IMR-90 (cell line): Measurements from ENCODE around the gene RUFY4. TPM values are rescaled to one million over a fixed set of nuclear protein-coding genes. Genes with fewer than 3 reads are reported as not detected.
A peak's percentile ranks its signal among the peaks of the same experiment; 100 is the strongest.

Experiments
- ATAC-seq: fragments of 200-7000 bp; cut with Tn5 transposase; 2 replicates; pipeline ENCODE4 v1.9.1; 2020; ENCODE audit warnings: low read depth, mild to moderate bottlenecking, moderate library complexity
- BruUV-seq: library from RNA; stranded (reverse); fragments of 400-500 nt; replicated peaks from 2 replicates; lab custom pipeline; 2021; lab: Mats Ljungman, UMichigan
- CTCF ChIA-PET: fragments of 300-600 bp; formaldehyde crosslinking; extraction: SDS; loops from one replicate; lab custom pipeline; 2021; ENCODE audit warnings: antibody characterized with exemption; lab: Yijun Ruan, JAX
- POLR2A ChIA-PET: fragments of 300-600 bp; sonication (Branson Sonifier 250); formaldehyde crosslinking; loops from one replicate; lab custom pipeline; 2022; ENCODE audit warnings: antibody characterized with exemption; ENCODE audit not compliant: unreplicated experiment; lab: Charles Lee
- DNase-seq: peaks from one replicate; pipeline ENCODE4 v3.0.0; 2013
- H2AFZ ChIP-seq: replicated peaks from 2 replicates; pipeline ENCODE3; 2013; ENCODE audit warnings: low read length, mild to moderate bottlenecking; ENCODE audit not compliant: poor library complexity
- H2AK5ac ChIP-seq: 2 replicates; pipeline ENCODE4 v1.6.1; 2013; ENCODE audit warnings: low read depth, low read length, inconsistent platforms
- H2AK9ac ChIP-seq: replicated peaks from 2 replicates; pipeline ENCODE3; 2013; ENCODE audit warnings: mild to moderate bottlenecking, low read depth, low read length, moderate library complexity; ENCODE audit not compliant: poor library complexity
- H2BK120ac ChIP-seq: 2 replicates; pipeline ENCODE4 v1.6.1; 2013; ENCODE audit warnings: low read depth, low read length, inconsistent platforms
- H2BK15ac ChIP-seq: 3 replicates; pipeline ENCODE4 v1.6.1; 2013; ENCODE audit warnings: low read depth, low read length, inconsistent platforms
- H2BK20ac ChIP-seq: 2 replicates; pipeline ENCODE4 v1.6.1; 2013; ENCODE audit warnings: low read depth, mild to moderate bottlenecking, inconsistent platforms, low read length, moderate library complexity
- H2BK5ac ChIP-seq: 2 replicates; pipeline ENCODE4 v1.6.1; 2013; ENCODE audit warnings: mild to moderate bottlenecking, low read depth, low read length, inconsistent platforms; ENCODE audit not compliant: poor library complexity, severe bottlenecking
- H3K14ac ChIP-seq: replicated peaks from 2 replicates; pipeline ENCODE4 v1.6.1; 2013; ENCODE audit warnings: low read depth, low read length, inconsistent platforms
- H3K18ac ChIP-seq: 2 replicates; pipeline ENCODE4 v1.6.1; 2013; ENCODE audit warnings: low read depth, low read length, control low read depth
- H3K23ac ChIP-seq: 2 replicates; pipeline ENCODE4 v1.6.1; 2013; ENCODE audit warnings: low read depth, low read length, inconsistent platforms
- H3K27ac ChIP-seq: 2 replicates; pipeline ENCODE4 v1.5.1; 2013; ENCODE audit warnings: mild to moderate bottlenecking, control low read depth, low read length; ENCODE audit not compliant: insufficient read depth
- H3K27me3 ChIP-seq: 2 replicates; pipeline ENCODE4 v1.6.1; 2013; ENCODE audit warnings: low read length; ENCODE audit not compliant: control insufficient read depth, insufficient read depth
- H3K36me3 ChIP-seq: 2 replicates; pipeline ENCODE4 v1.6.1; 2013; ENCODE audit warnings: low read length, mixed read lengths; ENCODE audit not compliant: control insufficient read depth, insufficient read depth
- H3K4ac ChIP-seq: 2 replicates; pipeline ENCODE4 v1.6.1; 2013; ENCODE audit warnings: low read depth, low read length, inconsistent platforms
- H3K4me1 ChIP-seq: 2 replicates; pipeline ENCODE4 v1.6.1; 2013; ENCODE audit warnings: low read length, mixed read lengths; ENCODE audit not compliant: control insufficient read depth, insufficient read depth
- H3K4me2 ChIP-seq: 2 replicates; pipeline ENCODE4 v1.6.1; 2013; ENCODE audit warnings: low read depth, mild to moderate bottlenecking, control low read depth, low read length, moderate library complexity
- H3K4me3 ChIP-seq: 2 replicates; pipeline ENCODE4 v1.5.1; 2013; ENCODE audit warnings: low read depth, mild to moderate bottlenecking, control low read depth, low read length, moderate library complexity; ENCODE audit not compliant: insufficient read depth
- H3K56ac ChIP-seq: 2 replicates; pipeline ENCODE4 v1.6.1; 2013; ENCODE audit warnings: low read length, inconsistent platforms; ENCODE audit not compliant: insufficient read depth; ENCODE audit errors: extremely low read depth
- H3K79me1 ChIP-seq, 2 experiments: 2 replicates each; pipeline ENCODE4 v1.6.1; 2013; ENCODE audit warnings: low read length in 2 of 2, inconsistent platforms in 1 of 2, low read depth in 1 of 2
- H3K9ac ChIP-seq: 2 replicates; pipeline ENCODE4 v1.6.1; 2013; ENCODE audit warnings: low read depth, low read length, control low read depth
- H3K9me1 ChIP-seq: 2 replicates; pipeline ENCODE4 v1.6.1; 2013; ENCODE audit warnings: low read length, inconsistent platforms; ENCODE audit not compliant: insufficient read depth
- H3K9me3 ChIP-seq: 2 replicates; pipeline ENCODE4 v1.6.1; 2013; ENCODE audit warnings: low read length; ENCODE audit not compliant: control insufficient read depth, insufficient read depth
- H4K20me1 ChIP-seq: 2 replicates; pipeline ENCODE4 v1.6.1; 2013; ENCODE audit warnings: low read length, inconsistent platforms; ENCODE audit not compliant: insufficient read depth
- H4K5ac ChIP-seq: 2 replicates; pipeline ENCODE4 v1.6.1; 2013; ENCODE audit warnings: mild to moderate bottlenecking, low read depth, low read length, control low read depth
- H4K8ac ChIP-seq, 2 experiments: 2 replicates each; pipeline ENCODE4 v1.6.1; 2013; ENCODE audit warnings: low read depth in 2 of 2, low read length in 2 of 2, control low read depth in 1 of 2, inconsistent platforms in 1 of 2
- H4K91ac ChIP-seq: 2 replicates; pipeline ENCODE4 v1.6.1; 2013; ENCODE audit warnings: low read depth, low read length, inconsistent platforms; ENCODE audit not compliant: insufficient read depth
- BHLHE40 ChIP-seq: fragments of 150-350 bp; IDR thresholded peaks from 2 replicates; pipeline ENCODE4 v1.6.1; 2016; ENCODE audit warnings: mild to moderate bottlenecking, low read depth, low read length
- CEBPB ChIP-seq: IDR thresholded peaks from 2 replicates; pipeline ENCODE4 v1.6.1; 2012; ENCODE audit warnings: low read depth, low read length, improper control_type of control experiment
- CHD1 ChIP-seq: IDR thresholded peaks from 2 replicates; pipeline ENCODE4 v1.6.1; 2012; ENCODE audit warnings: low read depth, low read length, improper control_type of control experiment
- CTCF ChIP-seq: conservative IDR thresholded peaks from 2 replicates; pipeline ENCODE4 v1.5.1; 2012; ENCODE audit warnings: mild to moderate bottlenecking, low read depth, low read length, improper control_type of control experiment
- FOS ChIP-seq: fragments of 150-350 bp; IDR thresholded peaks from 2 replicates; pipeline ENCODE4 v1.6.1; 2016; ENCODE audit warnings: low read depth, low read length
- MAFK ChIP-seq: IDR thresholded peaks from 2 replicates; pipeline ENCODE4 v1.6.1; 2012; ENCODE audit warnings: low read depth, low read length, improper control_type of control experiment
- MAZ ChIP-seq: IDR thresholded peaks from 2 replicates; pipeline ENCODE4 v1.6.1; 2012; ENCODE audit warnings: low read depth, mild to moderate bottlenecking, low read length, improper control_type of control experiment, moderate library complexity, borderline replicate concordance
- MXI1 ChIP-seq: IDR thresholded peaks from 2 replicates; pipeline ENCODE4 v1.6.1; 2012; ENCODE audit warnings: low read depth, mild to moderate bottlenecking, low read length, moderate library complexity, borderline replicate concordance
- NFE2L2 ChIP-seq: fragments of 150-350 bp; IDR thresholded peaks from 2 replicates; pipeline ENCODE4 v1.6.1; 2016; ENCODE audit warnings: low read depth, mild to moderate bottlenecking, low read length
- POLR2A ChIP-seq: IDR thresholded peaks from 2 replicates; pipeline ENCODE4 v1.6.1; 2012; ENCODE audit warnings: mild to moderate bottlenecking, low read depth, low read length
- RAD21 ChIP-seq: IDR thresholded peaks from 2 replicates; pipeline ENCODE4 v1.6.1; 2012; ENCODE audit warnings: low read length, improper control_type of control experiment
- RFX5 ChIP-seq: IDR thresholded peaks from 2 replicates; pipeline ENCODE4 v1.8.0; 2012; ENCODE audit warnings: low read depth, mild to moderate bottlenecking, low read length, moderate library complexity
- SMC3 ChIP-seq: fragments of 150-350 bp; IDR thresholded peaks from 2 replicates; pipeline ENCODE4 v1.6.1; 2016; ENCODE audit warnings: low read depth, mild to moderate bottlenecking, antibody characterized with exemption, low read length, moderate library complexity
- WGBS, 2 experiments: methylation state at CpG; one replicate each; pipeline versions ENCODE4 v1.1.5 to v1.1.7; 2013; ENCODE audit warnings: missing lambda C conversion rate in 2 of 2; ENCODE audit not compliant: insufficient read length in 1 of 2; ENCODE audit errors: extremely low coverage in 2 of 2; 5-methylcytosine and 5-hydroxymethylcytosine counted together
- dilution Hi-C: fragments of 300-500 bp; cut with HindIII; formaldehyde crosslinking; loops from one replicate; pipeline ENCODE4 v1.14.3; 2018; ENCODE audit warnings: low sequenced_read_pairs; ENCODE audit not compliant: unreplicated experiment
- in situ Hi-C: fragments of 300-500 bp; cut with MboI; formaldehyde crosslinking; loops from 3 replicates; pipeline ENCODE4 v1.14.3; 2019; ENCODE audit warnings: low sequenced_read_pairs, inconsistent platforms, mixed read lengths
- intact Hi-C: fragments of 100-400 bp; cut with micrococcal nuclease; formaldehyde crosslinking; loops from 2 replicates; pipeline ENCODE4 v1.10.0; 2022
- polyA plus RNA-seq, 3 experiments: library from polyadenylated mRNA; depleted of rRNA; stranded (reverse); fragments of >200 nt; gene quantifications; 2 replicates each; pipeline ENCODE4 v1.2.3, GENCODE V29; 2012; ENCODE audit warnings: low replicate concordance in 1 of 3
- total RNA-seq: library from RNA; depleted of rRNA; stranded (reverse); fragments of >200 nt; gene quantifications from 2 replicates; pipeline ENCODE4 v1.2.3, GENCODE V29; 2012

Gene RUFY4
- total and polyA plus RNA-seq, 2 of the 4 experiments (the other 2 are of a cell fraction) = not detected

DNA sequence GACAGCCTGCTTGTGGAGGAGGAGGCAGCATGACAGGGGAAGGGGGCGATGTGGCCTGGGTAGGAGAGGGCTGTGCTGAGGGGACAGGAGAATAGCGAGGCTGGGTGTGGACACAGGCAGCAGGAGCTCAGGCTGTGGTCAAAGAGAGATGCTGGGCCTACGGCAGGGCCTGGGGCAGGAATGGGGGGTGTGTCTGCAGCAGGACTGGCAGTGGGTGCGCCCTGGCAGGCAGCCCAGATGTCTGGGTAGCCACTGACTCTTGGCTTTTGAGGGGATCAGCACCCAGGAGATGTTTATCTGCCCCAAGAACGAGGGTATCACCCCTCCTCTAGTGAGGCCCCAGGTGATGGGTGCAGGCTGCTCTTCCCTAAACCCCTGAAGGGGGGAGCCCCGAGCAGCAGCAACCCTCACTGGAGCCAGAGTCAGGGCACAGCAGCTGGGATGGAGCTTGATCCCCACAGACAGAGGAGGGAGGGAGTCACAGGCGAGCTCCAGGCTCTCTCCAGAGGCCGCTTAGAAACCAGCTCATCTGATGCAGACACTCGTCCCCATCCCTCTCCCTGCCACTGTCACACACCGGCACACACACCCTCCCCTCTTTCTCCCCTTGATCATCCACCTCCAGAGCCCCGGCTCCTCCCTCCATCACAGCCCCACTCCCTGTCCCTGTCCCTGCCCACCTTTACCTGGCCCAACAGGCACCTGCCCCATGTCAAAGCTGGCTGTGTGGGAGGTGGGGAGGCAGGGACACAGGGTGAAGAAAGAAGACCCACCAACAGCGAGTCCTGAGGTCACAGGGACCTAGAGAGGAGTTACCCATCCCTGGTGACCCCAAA lies 36.5 kb upstream of the RUFY4 start:
- BruUV-seq = no TSS peak

More for the DNA sequence above, 36.5 kb upstream of the RUFY4 start:
- no peak overlapping the region for H2BK20ac ChIP-seq
- no peak overlapping the region for H3K23ac ChIP-seq
- no peak overlapping the region for H3K14ac ChIP-seq
- DNase-seq (no peak), ATAC-seq (no peak)
- dilution Hi-C loops = no loop called here
- in situ Hi-C loops = loop anchor here (10.0 kb wide), 1 partner anchor 238 kb away; no protein-coding TSS in a partner anchor
- no peak overlapping the region for H2AFZ ChIP-seq
- no peak overlapping the region for H3K4ac ChIP-seq
- H3K9me3 ChIP-seq = no peaks in the 10 kb centered on the region
- H3K18ac ChIP-seq = no peak overlapping the region
- WGBS, 2 experiments = 92% methylated on average over 2 of the region's 12 CpGs; no CpG with 5 or more reads in 1 of the 2 experiments
- no peak overlapping the region for H2AK5ac ChIP-seq
- no peak overlapping the region for H3K56ac ChIP-seq
- H3K27ac ChIP-seq = no peak overlapping the region
- TF ChIP-seq CEBPB (no peak), FOS (no peak), RFX5 (no peak), SMC3 (no peak), POLR2A (no peak), NFE2L2 (no peak), BHLHE40 (no peak), MAZ (no peak), MXI1 (no peak), CHD1 (no peak), CTCF (no peak), RAD21 (no peak), MAFK (no peak)
- POLR2A ChIA-PET = no interaction called here
- no peak overlapping the region for H2BK5ac ChIP-seq
- H4K91ac ChIP-seq = no peak overlapping the region
- no peak overlapping the region for H2BK120ac ChIP-seq
- peaks cover 43% of the 10 kb centered on the region for H3K27me3 ChIP-seq
- H4K5ac ChIP-seq = no peak overlapping the region
- no peak overlapping the region for H2BK15ac ChIP-seq
- intact Hi-C loops = no loop called here
- peaks cover 6% of the 10 kb centered on the region; the same call in 1 of the 2 replicates for H3K4me1 ChIP-seq
- no peak overlapping the region for H3K9ac ChIP-seq
- H4K20me1 ChIP-seq = no peaks in the 10 kb centered on the region; the same call in 1 of the 2 replicates
- H3K79me1 ChIP-seq = no peaks in the 10 kb centered on the region
- CTCF ChIA-PET = interaction anchor here (0.6 to 1.6 kb wide), 3 partner anchors 85 to 247 kb away, joined by 3 to 6 read pairs (median 3); no protein-coding TSS in a partner anchor
- peaks cover 8% of the 10 kb centered on the region for H3K9me1 ChIP-seq
- no peak overlapping the region for H4K8ac ChIP-seq
- peak overlapping the region; percentile 39 for H2AK9ac ChIP-seq
- H3K4me3 ChIP-seq = no peak overlapping the region
- no peaks in the 10 kb centered on the region for H3K36me3 ChIP-seq
- no peak overlapping the region for H3K4me2 ChIP-seq
